Ovary (tissue), 3 donors: ENCODE data around the gene TULP4.

Experiments used
- CTCF ChIP-seq, 3 donors: fragments of 450-650 bp in 2 of 3; fragments of 200-600 bp in 1 of 3; IDR thresholded peaks; one replicate each; pipeline versions ENCODE4 v1.5.1 to v1.8.0; 2016 to 2022; ENCODE audit warnings: antibody characterized with exemption in 3 of 3, mild to moderate bottlenecking in 1 of 3
- EP300 ChIP-seq: sonication (generic); formaldehyde crosslinking; IDR thresholded peaks from one replicate; pipeline ENCODE4 v1.6.1; 2017; ENCODE audit warnings: antibody characterized with exemption
- POLR2A ChIP-seq: fragments of 450-650 bp; IDR thresholded peaks from one replicate; pipeline ENCODE4 v1.6.1; 2017; ENCODE audit warnings: antibody characterized with exemption, mild to moderate bottlenecking, moderate library complexity
- donor health status: DM: no; HTN: no; CAD: no.

- TF ChIP-seq EP300 = no peak
- no peak for TF ChIP-seq CTCF (IDR thresholded peaks at IDR 0.05)
- no peak for TF ChIP-seq POLR2A
Observed at GRCh38 chr6:158262755-158263154, 49.5 kb upstream of the TULP4 start.
